SH-SY5Y (cell line): ENCODE data around the gene RAPGEF5.

Source experiments
- GATA2 ChIP-seq: IDR thresholded peaks from 2 replicates; pipeline ENCODE4 v1.6.1; 2011; ENCODE audit warnings: mild to moderate bottlenecking, low read depth, low read length
- GATA3 ChIP-seq: IDR thresholded peaks from 2 replicates; pipeline ENCODE4 v1.6.1; 2011; ENCODE audit warnings: low read depth, mild to moderate bottlenecking, low read length, moderate library complexity

RAPGEF5 gene

GRCh38 chr7:22151901-22152300, 205.1 kb downstream of the RAPGEF5 start:
- no peak for TF ChIP-seq GATA2
- TF ChIP-seq GATA3, result no peak

DNA sequence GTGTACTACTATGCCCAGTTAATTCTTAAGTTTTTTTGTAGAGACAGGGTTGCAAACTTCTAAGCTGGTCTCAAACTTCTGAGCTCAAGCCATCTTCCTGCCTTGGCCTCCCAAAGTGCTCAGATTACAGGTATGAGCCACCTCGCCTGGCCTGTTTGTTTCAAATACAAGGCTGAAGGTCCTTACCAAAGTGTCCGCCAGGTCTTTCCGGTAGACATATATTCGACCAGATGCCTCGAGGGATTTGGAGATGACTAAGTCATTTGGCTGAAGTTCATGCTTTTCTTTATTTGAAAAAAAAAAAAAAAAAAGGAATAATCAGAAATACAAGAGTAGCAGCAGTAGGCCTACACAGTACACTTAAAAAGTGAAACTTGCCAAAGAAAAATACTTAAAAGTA, 206.7 kb downstream of the RAPGEF5 start:
- TF ChIP-seq GATA2, result no peak
- TF ChIP-seq GATA3, result no peak

- no peak for TF ChIP-seq GATA3
- no peak for TF ChIP-seq GATA2
These were observed 209.1 kb downstream of the RAPGEF5 start for GRCh38 chr7:22147868-22148267.

DNA sequence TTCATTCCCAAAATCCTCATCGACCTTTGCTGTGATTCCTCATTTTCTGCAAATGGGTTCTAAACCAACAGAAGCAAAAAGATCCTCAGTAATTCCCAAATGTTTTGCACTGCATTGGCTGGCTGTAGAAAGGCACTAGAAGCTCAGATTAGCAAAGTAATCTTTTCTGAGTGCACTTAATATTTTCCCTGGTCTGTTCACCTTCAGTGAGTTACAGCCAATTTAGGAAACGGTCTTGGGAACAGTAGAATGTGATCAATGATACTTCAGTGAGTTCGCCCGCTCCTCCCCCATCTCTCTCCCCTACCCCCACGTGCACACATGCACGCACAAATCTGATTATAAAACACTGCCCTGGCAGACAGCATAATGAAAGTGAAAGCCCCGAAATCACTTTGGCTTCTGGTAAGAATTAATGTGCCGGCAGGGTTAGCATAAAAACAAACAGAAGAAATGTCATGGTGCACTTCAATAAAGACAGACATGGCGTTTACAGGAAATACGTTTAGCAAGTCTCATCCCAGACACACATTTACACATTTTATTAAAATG, 209.9 kb downstream of the RAPGEF5 start:
- TF ChIP-seq GATA3 (no peak), GATA2 (0 out of 2 replicates have a peak, but pooled peaks have one; percentile 24)

GRCh38 chr7:22144950-22145349, 212.0 kb downstream of the RAPGEF5 start:
- no peak for TF ChIP-seq GATA2
- no peak for TF ChIP-seq GATA3

- TF ChIP-seq GATA3 (no peak), GATA2 (no peak)
These were observed 213.5 kb downstream of the RAPGEF5 start for GRCh38 chr7:22143491-22143890.

DNA sequence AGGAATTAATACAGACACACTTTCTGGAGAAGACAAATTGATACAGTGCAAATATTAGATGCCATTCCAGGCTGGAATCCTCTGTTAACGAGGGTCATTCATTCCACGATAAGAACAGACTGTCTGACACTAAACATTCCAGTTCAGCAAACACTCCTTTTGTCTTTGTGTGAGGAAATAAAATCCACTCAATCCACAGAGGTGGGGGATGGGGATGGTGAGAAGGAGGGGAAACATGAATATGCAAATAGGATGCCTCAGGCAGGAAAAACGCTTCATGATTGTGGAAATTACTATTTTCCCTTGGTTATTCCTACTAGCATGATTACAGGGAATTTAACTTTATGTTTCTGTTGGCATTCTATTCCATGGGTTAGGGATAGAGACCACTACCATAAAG, 214.4 kb downstream of the RAPGEF5 start:
- TF ChIP-seq GATA3, result no peak
- TF ChIP-seq GATA2, result no peak

GRCh38 chr7:22141355-22141754, 215.6 kb downstream of the RAPGEF5 start:
- no peak for TF ChIP-seq GATA3
- TF ChIP-seq GATA2, result no peak

DNA sequence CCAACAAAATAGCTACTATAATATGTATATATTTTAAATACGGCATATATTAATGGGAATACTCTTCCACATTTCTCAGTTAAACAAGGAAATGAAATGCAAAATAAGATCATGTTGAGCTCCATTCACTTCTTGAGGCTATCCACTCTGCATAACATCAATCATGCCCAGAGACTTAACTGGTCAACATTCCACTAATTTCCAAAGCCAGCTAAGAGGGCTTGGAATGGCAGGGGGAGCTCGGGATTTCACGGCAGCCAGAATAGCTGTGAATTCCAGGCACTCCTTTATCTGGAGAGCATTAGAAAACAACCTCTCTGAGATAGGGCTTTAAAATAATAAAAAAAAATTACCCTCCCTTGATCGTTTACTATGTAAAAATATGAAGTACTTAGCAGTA, 216.4 kb downstream of the RAPGEF5 start:
- TF ChIP-seq GATA3 (no peak), GATA2 (no peak)

DNA sequence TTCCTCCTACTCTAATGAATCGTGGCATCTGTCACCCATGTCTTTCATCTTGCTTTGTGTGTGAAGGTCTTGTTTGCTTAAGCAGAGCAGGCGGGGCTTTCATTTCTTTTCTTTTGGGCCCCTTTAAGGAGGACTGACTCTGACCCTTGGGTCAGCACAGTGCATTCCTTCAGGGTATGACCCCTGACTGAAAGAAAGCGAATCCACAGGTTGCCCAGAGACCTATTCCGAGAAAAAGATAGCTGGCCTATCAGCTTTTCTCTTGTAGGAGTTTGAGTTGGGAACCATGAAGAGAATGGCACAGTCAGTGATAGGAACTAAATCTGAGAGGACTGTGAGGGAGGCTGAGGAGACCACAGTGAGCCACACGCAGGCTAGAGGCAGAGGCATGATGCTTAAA, 218.1 kb downstream of the RAPGEF5 start:
- TF ChIP-seq GATA3 (no peak), GATA2 (no peak)

GRCh38 chr7:22138106-22138505, 218.8 kb downstream of the RAPGEF5 start:
- TF ChIP-seq GATA3 (no peak), GATA2 (no peak)

GRCh38 chr7:22137466-22137865, 219.5 kb downstream of the RAPGEF5 start:
- TF ChIP-seq GATA2 (no peak), GATA3 (no peak)

- TF ChIP-seq GATA2, result no peak
- no peak for TF ChIP-seq GATA3
These were observed 219.9 kb downstream of the RAPGEF5 start for GRCh38 chr7:22137026-22137425.

GRCh38 chr7:22129819-22130580, 227.0 kb downstream of the RAPGEF5 start:
- TF ChIP-seq GATA3 (no peak), GATA2 (no peak)

DNA sequence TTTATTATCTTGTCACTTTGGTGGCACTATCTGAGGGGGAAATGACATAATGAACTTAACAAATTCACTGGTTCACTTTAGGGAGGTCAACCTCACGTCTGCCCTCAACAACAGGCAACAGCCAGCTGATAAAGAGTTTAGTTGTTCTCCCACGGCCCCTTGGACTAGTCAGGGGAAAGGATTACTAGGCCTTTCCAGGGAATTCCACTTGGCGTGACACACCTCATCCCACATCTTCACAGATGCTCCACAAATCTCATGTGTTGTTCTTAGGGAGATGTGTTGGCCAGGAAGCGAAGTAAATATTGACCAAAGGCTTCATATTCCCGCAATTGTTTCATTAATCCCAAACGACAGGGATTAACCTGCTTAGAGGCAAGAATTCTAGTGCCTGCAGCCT, 227.8 kb downstream of the RAPGEF5 start:
- TF ChIP-seq GATA2 (no peak), GATA3 (no peak)

GRCh38 chr7:22128528-22128920, 228.4 kb downstream of the RAPGEF5 start:
- TF ChIP-seq GATA3 (no peak), GATA2 (no peak)
